ENCODE measurements around the gene C4A. TPM values are rescaled to one million over a fixed set of nuclear protein-coding genes. Genes with fewer than 3 reads are reported as not detected.

The C4A gene
- total and polyA plus RNA-seq, 2 of the 4 experiments (the other 2 are of a cell fraction), result 0.90 to 3.8 TPM

DNA sequence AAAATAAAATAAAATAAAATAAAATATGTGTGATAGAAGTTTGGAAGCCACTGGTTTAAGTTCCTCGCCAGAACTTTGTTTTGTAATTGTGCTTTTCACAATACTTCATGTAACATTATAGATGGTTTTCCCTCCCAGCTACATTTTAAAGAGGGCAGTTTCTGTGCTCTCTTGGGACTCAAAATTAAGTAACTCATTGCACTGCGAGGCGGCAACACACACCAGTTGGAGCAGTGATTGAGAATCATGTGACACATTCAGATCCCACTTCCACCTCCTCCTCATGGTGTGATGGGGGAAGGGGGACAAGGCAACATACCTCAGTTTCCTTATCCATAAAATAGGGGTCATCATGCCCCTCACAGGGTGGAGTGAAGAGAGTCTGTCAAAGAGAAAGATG lies 46.8 kb upstream of the C4A start:
- no peaks in the 10 kb centered on the region for H3K9me1 ChIP-seq (ENCODE audit: insufficient read depth, low read length)
- dilution Hi-C loops (cut with HindIII; ENCODE audit: low sequenced_read_pairs, unreplicated experiment) (no loop called here), in situ Hi-C loops (cut with MboI; ENCODE audit: low sequenced_read_pairs) (no loop called here), intact Hi-C loops (cut with micrococcal nuclease) (no loop called here)
- H3K9me3 ChIP-seq (ENCODE audit: control insufficient read depth, insufficient read depth, low read length), result no peaks in the 10 kb centered on the region
- TF ChIP-seq SMC3 (IDR thresholded peaks at IDR 0.05; ENCODE audit: low read depth, low read length) (no peak), MAFK (IDR thresholded peaks at IDR 0.05; ENCODE audit: low read depth, low read length) (no peak), NFE2L2 (IDR thresholded peaks at IDR 0.05; ENCODE audit: low read depth, low read length) (no peak), CTCF (conservative IDR thresholded peaks at IDR 0.05; ENCODE audit: low read depth, low read length) (no peak), MAZ (IDR thresholded peaks at IDR 0.05; ENCODE audit: borderline replicate concordance, low read depth, low read length) (no peak), FOS (IDR thresholded peaks at IDR 0.05; ENCODE audit: low read depth, low read length) (no peak), ELK1 (IDR thresholded peaks at IDR 0.05; ENCODE audit: borderline replicate concordance, low read depth, low read length) (no peak), RCOR1 (IDR thresholded peaks at IDR 0.05; ENCODE audit: insufficient replicate concordance, low read length) (no peak), MXI1 (IDR thresholded peaks at IDR 0.05; ENCODE audit: borderline replicate concordance, low read depth, low read length) (no peak), RFX5 (IDR thresholded peaks at IDR 0.05; ENCODE audit: low read depth, low read length) (no peak), POLR2A (IDR thresholded peaks at IDR 0.05; ENCODE audit: low read depth, low read length) (no peak), BHLHE40 (IDR thresholded peaks at IDR 0.05; ENCODE audit: low read depth, low read length) (no peak)
- TF ChIP-seq, protein P1, sequence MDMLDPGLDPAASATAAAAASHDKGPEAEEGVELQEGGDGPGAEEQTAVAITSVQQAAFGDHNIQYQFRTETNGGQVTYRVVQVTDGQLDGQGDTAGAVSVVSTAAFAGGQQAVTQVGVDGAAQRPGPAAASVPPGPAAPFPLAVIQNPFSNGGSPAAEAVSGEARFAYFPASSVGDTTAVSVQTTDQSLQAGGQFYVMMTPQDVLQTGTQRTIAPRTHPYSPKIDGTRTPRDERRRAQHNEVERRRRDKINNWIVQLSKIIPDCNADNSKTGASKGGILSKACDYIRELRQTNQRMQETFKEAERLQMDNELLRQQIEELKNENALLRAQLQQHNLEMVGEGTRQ (IDR thresholded peaks at IDR 0.05; ENCODE audit: low read depth, low read length), result no peak
- H4K8ac ChIP-seq (ENCODE audit: low read depth in 2 of 2, low read length in 2 of 2), result no peak overlapping the region
- H3K4me3 ChIP-seq (ENCODE audit: insufficient read depth, low read depth, low read length), result no peak overlapping the region
- ChIA-PET POLR2A (ENCODE audit: unreplicated experiment) (no interaction called here), CTCF (no interaction called here)
- DNase-seq (no peak), ATAC-seq (ENCODE audit: low read depth) (no peak)
- no TSS peak for BruUV-seq (replicated peaks)
- no peak overlapping the region for H3K18ac ChIP-seq (ENCODE audit: low read depth, low read length)
- no peak overlapping the region for H3K9ac ChIP-seq (ENCODE audit: low read depth, low read length)
- no peak overlapping the region for H2AFZ ChIP-seq (replicated peaks; ENCODE audit: low read length, poor library complexity)
- no peaks in the 10 kb centered on the region for H3K79me1 ChIP-seq (ENCODE audit: low read depth in 1 of 2, low read length in 2 of 2)
- H2AK5ac ChIP-seq (ENCODE audit: low read depth, low read length), result no peak overlapping the region
- H2BK120ac ChIP-seq (ENCODE audit: low read depth, low read length), result no peak overlapping the region
- H3K4me2 ChIP-seq (ENCODE audit: low read depth, low read length), result no peak overlapping the region
- no peak overlapping the region for H2AK9ac ChIP-seq (replicated peaks; ENCODE audit: low read depth, low read length, poor library complexity)
- no peak overlapping the region for H2BK15ac ChIP-seq (ENCODE audit: low read depth, low read length)
- WGBS, 2 experiments (ENCODE audit: extremely low coverage in 2 of 2, insufficient read length in 1 of 2), result no CpG with 5 or more reads among the region's 3 CpGs
- H3K23ac ChIP-seq (ENCODE audit: low read depth, low read length), result no peak overlapping the region
- no peak overlapping the region for H2BK5ac ChIP-seq (ENCODE audit: low read depth, low read length, poor library complexity, severe bottlenecking)
- H3K36me3 ChIP-seq (ENCODE audit: control insufficient read depth, insufficient read depth, low read length), result no peaks in the 10 kb centered on the region
- H3K4me1 ChIP-seq (ENCODE audit: control insufficient read depth, insufficient read depth, low read length), result peaks cover under 1% of the 10 kb centered on the region
- no peak overlapping the region for H3K56ac ChIP-seq (ENCODE audit: extremely low read depth, insufficient read depth, low read length)
- no peak overlapping the region for H3K27ac ChIP-seq (ENCODE audit: insufficient read depth, low read length)
- H4K91ac ChIP-seq (ENCODE audit: insufficient read depth, low read depth, low read length), result no peak overlapping the region
- peaks cover 8% of the 10 kb centered on the region for H3K27me3 ChIP-seq (ENCODE audit: control insufficient read depth, insufficient read depth, low read length)
- no peak overlapping the region for H4K5ac ChIP-seq (ENCODE audit: low read depth, low read length)
- no peak overlapping the region for H3K4ac ChIP-seq (ENCODE audit: low read depth, low read length)
- H4K20me1 ChIP-seq (ENCODE audit: insufficient read depth, low read length), result no peaks in the 10 kb centered on the region
- H2BK20ac ChIP-seq (ENCODE audit: low read depth, low read length), result no peak overlapping the region
- no peak overlapping the region for H3K14ac ChIP-seq (replicated peaks; ENCODE audit: low read depth, low read length)
